HG02610 (cell line): ENCODE results near the gene TK1.
A peak's percentile ranks its signal among the peaks of the same experiment; 100 is the strongest.
"Not testable (repeated sequence)": the region's sequence is repeated elsewhere in the genome, so short reads cannot be mapped to it uniquely, and the experiment has no call there.

ENCODE experiments used
- ATAC-seq: cut with Tn5 transposase; IDR thresholded peaks from one replicate; pipeline ENCODE4 v1.9.1; 2021; ENCODE audit warnings: mild to moderate bottlenecking, moderate library complexity; ENCODE audit not compliant: unreplicated experiment

The TK1 gene

DNA sequence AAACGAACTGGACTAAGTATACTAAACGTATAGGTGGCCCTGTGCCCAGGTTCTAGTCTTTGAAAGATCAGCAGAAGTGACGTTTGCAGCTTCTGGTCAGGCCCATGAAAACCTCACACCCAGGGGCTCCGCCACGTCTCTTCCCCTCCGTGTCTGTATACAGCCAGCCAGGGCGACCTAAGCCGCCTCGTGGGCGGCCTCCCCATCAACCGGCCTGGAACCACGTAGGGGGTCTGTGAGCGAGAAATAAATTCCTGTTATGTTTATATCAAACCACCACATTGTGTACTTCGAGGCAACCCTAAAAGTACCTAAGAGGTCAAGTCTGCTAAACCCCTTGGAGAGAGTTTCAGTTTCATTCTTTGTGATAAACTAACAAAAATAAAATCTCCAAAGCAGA is 6.8 kb downstream of the TK1 start:
- ATAC-seq: no peak

DNA sequence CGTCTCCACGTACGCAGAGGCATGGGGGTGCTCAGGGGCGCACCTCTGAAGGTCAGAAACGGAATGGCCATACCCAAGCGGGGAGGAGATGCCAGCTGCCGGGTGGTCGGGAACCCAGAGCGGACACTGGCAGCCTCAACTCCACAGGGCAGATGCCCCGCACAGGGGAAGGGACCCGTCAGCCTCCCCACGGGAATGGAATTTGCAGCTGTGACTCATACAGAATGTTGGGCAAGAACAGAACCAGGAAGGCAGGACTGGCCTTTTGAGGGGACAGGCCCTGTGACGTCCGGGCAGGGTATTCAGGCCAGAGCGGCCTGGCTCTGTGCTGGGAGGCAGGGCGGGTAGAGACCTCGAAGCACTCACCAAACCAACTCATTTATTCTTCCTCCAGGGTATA is 7.5 kb downstream of the TK1 start:
- ATAC-seq: no peak

DNA sequence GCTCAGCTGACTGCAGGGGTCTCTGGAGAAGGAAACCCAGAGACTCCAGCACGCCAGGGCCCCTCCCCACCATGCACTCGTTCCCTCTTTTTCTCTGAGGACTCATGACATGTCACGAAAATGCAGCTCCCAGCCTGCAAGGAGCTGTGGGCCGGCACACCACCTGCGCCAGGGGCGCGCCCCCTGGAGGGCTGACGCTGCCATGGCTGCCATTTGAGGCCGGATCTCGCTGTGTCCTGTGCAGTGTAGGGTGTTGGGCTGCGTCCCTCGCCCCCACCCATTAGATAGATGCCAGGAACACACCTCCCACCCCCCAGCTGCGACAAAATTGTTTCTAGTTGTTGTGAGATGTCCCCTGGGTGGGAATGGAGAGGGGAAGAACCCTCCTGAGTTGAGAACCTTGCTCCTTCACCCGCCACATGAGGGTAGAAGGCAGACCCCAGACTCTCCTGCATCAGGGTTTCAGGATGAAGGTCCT is 10.3 kb downstream of the TK1 start:
- no peak for ATAC-seq

DNA sequence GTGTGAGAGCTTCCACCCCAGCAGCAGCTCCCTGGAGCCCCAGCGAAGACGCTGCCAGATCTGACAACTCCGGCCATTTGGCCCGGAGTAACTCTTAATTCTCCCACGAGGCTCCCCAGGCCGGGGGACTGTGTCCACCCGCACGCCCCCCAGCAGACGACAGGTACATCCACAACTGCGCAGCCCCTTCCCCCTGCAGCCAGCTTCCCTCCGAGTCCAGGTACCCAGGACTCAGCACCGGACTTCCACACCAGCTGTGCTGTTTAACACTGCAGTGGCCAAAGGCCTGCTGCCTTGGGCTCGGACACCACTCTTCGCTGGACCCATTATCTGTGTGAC is 11.2 kb downstream of the TK1 start:
- ATAC-seq: no peak

DNA sequence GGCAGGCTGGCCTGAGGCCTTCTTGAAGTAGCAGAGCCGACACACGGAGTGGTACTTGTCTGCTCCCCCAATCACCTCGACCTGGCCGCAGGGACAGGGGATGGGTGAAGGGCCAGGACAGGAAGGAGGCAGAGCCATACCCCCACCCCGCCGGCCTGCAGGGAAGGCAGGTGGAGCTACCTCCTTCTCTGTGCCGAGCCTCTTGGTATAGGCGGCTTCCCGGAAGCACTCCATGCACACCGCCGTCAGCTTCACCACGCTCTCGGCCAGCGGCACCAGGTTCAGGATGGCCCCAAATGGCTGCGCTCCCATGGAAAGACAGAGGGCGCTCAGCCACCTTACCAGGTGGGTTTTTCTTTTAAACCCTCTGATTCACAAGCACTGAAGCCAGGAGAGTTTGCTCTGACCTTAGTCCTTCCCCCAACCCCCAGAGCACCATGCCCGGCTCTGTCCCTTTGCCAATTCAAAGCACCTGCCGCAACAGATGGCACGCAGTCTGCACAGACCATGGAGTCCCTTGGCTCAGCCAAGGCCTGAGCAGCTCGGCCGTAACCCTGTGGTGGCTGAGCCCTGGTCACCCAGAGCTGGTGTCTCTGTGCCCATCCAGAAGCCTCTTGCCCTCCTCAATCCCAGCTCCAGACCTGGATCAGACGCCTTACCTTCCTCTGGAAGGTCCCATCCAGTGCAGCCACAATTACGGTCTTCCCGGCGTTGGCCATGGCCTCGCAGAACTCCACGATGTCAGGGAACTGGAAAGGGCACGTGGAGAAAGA is 11.8 kb downstream of the TK1 start:
- no peak for ATAC-seq

DNA sequence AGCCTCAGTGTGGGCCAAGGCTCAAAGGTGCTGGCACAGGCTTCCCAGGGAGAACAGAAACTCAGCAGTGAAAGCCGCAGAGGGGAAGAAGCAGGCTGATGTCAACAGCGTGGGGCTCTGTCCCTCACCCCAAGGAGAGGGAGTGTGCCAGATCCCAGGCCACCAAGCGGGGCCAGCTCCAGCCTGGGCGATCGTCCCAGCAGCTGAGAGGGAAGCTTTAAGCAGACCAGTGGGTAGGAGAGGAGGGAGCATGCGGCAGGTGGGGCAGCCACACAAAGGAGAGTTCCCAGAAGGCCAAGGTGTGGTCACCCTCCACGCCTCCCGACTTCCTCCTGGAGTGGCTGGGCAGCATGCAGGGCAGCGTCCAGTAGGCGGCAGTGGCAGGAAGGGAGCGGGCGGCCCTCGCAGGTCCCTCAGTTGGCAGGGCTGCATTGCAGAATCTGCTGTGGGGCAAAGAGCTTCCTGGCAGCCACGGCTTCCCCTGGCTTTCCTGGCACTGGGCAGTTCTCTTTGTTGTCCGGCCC is 12.4 kb downstream of the TK1 start:
- ATAC-seq: no peak

DNA sequence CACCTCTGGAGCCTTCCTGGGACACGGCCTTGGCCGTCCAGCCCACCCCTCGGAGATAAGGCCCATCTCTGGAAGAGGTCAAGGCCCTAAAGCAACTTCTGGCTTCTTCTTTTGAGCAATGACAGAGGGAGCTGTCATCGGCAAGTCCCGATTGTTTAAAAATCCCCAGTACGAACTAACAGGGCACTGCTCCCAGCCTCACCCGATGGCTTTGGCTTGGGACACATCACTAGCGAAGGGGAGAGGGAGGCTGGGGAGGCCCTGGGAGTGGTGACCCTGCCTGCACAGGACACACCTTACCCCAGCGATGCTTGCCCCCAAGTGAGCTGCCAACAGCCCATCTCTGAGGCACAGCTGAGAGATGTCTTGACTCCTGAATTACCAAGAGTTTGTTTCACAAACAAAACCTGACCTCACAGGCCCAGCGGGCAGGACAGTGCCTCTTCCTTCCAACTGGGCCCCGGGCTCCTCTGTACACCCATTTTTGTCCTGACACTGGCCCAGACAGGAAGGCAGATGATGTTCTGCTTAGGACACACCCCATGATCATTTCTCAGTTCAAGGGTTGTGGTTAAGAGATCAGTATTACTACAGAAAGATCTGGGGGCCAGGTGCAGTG is 13.6 kb downstream of the TK1 start:
- ATAC-seq: no peak

DNA sequence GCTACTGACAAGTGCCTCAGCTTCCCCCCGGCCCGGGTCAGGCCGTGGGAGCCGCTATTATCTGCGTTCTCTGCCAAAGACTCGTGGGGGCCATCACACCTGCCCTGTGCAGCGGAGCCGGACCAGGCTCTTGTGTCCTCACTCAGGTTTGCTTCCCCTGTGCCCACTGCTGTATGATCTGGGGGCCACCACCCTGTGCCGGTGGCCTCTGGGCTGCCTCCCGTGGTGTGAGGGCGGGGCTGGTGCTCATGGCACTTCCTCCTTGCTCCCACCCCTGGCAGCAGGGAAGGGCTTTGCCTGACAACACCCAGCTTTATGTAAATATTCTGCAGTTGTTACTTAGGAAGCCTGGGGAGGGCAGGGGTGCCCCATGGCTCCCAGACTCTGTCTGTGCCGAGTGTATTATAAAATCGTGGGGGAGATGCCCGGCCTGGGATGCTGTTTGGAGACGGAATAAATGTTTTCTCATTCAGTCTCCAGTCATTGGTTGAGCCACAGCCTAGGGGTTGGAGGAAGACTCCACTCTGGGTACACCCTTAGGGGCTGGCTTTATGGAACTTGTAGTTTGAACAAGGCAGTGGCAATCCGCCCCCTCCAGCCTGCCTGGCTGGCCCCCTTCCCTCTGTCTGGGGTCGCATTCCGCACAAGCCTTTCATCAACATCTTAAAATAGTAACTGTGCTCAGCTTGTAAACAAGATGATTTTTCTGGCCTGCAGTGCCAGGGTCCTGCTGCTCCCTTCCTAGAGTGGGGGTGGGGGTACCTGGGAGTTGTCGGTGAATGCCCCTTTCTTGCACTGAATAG is 14.4 kb downstream of the TK1 start:
- no peak for ATAC-seq

DNA sequence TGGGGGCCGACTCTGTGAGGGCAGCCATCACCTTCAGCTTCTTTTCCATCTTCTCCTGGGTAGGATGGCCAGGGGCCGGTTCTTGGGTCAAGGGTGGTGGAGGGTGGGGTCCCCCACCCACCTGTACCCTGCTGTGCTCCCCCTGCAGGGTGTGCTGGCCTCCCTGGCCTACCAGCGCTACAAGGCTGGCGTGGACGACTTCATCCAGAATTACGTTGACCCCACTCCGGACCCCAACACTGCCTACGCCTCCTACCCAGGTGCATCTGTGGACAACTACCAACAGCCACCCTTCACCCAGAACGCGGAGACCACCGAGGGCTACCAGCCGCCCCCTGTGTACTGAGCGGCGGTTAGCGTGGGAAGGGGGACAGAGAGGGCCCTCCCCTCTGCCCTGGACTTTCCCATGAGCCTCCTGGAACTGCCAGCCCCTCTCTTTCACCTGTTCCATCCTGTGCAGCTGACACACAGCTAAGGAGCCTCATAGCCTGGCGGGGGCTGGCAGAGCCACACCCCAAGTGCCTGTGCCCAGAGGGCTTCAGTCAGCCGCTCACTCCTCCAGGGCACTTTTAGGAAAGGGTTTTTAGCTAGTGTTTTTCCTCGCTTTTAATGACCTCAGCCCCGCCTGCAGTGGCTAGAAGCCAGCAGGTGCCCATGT is 15.1 kb downstream of the TK1 start:
- not testable (repeated sequence) for ATAC-seq

DNA sequence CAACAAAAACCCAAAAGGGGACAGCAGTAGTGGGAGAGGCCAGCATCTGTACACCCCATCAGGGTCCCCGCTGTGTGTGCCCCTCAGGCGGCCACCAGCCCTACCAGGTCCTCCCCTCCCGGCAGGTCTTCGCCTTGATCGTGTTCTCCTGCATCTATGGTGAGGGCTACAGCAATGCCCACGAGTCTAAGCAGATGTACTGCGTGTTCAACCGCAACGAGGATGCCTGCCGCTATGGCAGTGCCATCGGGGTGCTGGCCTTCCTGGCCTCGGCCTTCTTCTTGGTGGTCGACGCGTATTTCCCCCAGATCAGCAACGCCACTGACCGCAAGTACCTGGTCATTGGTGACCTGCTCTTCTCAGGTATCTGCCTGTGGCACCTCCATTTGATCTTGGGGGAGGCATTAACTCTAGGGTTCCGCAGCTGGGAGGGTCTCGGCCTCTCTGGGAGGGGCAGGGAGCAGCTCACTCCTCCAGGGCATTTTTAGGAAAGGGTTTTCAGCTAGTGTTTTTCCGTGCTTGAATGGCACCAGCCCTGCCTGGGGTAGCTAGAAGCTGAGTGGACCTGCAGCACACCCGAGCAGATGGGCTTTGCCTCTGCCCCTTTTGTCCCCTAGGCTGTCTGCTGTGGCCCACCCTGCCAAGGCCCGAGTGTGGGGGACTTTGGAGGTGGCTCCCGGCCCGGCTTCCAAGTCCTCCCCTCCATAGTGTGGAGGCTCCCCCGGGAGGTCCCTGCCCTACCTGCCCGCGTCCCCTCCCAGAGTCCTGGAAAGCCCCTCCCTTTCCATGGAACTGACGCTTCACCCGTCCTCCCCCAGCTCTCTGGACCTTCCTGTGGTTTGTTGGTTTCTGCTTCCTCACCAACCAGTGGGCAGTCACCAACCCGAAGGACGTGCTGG is 15.9 kb downstream of the TK1 start:
- no peak for ATAC-seq

DNA sequence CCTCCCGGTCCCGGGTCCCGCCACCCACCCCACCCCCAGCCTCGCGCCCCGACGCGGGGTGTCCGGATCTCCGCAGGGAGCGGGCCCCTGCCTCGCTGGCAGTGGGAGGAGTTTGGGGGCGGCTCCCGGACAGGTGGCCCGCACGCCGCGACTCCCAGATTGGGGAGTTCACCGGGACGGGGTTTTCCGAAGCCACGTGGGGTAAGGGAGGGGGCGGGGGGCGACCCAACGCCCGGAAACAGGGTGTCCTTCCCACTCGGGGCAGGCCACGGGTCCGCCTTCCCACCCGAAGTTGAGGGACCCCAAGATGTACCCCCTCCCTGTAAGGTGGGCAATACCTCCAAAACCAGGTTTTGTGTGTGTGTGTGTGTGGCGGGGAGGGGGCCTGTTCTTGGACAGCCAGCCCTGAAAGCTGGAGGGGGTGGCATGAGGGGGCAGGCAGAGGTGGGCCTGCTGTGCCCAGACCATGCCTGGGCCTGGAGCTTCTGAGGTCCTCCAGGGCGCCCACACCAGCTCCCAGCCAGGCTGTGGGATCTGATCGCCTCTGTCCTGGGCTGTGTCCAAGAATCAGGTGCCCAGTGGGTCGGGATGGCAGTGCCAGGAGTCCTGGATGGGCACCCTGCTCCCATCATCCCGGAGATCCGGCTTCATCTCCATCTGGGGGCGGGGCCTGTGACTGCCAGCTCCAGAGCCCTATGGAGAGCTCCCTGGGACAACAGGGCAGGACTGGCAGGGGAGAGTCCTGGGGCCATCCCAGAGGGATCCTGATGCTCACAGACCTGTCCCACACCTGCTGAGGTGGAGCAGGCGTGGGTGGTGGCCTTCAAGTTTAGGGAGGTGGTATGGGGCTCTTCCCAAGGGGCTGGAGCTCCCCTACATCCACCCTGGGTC is 17.7 kb downstream of the TK1 start:
- ATAC-seq: peak; percentile 35

DNA sequence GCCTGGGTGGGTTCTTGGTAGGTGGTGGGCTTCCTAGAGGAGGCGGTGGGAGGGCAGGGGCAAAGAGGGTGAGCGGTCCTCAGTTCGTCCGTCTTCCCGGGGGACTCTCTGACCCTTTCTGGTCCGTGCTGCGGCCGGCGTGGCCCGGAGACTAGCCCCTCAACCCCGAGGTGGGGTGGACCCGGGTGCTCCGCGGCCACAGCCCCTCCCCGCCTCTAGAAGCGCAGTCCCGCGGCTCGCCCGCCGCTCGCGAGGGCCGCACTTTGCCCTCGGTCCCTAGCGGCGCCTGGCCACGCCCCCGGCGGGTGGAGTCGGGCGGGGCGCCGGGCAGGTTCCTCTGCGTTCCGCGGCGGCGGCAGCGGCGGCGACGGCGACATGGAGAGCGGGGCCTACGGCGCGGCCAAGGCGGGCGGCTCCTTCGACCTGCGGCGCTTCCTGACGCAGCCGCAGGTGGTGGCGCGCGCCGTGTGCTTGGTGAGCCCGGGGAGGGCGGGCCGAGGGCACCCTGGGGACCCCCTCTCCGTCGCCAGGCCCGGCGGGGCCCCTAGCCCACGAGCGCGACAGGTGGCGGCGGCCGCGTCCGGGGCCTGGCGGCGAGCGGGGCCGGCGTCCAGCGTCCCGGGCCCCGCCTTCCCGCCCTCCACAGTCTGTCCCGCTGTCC is 18.5 kb downstream of the TK1 start, which contains the start of gene SYNGR2:
TSS of gene SYNGR2 (plus strand) at position 340 of the 661 bp plus-strand sequence. CDS start at position 376, 36 bp downstream.
- peak; percentile 57 for ATAC-seq

DNA sequence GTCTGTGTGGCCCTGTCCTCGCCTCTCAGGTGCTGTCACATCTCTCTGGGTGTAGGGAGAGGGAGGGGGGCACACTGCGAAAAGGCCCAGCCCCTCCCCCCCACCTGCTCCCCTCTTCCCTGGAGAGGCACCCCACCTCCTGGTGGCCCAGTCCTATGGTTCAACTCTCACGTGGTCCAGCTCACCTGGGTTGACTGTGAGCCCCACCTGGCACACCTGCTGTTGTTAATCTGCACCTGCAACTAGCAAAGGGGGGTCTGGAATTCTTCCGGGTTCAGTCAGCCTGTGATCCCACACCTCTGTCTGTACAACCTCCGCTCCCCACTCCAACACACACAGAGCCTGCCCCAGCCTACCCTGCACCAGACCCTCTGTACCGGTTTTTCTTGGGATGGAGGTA is 20.4 kb downstream of the TK1 start:
- no peak for ATAC-seq

DNA sequence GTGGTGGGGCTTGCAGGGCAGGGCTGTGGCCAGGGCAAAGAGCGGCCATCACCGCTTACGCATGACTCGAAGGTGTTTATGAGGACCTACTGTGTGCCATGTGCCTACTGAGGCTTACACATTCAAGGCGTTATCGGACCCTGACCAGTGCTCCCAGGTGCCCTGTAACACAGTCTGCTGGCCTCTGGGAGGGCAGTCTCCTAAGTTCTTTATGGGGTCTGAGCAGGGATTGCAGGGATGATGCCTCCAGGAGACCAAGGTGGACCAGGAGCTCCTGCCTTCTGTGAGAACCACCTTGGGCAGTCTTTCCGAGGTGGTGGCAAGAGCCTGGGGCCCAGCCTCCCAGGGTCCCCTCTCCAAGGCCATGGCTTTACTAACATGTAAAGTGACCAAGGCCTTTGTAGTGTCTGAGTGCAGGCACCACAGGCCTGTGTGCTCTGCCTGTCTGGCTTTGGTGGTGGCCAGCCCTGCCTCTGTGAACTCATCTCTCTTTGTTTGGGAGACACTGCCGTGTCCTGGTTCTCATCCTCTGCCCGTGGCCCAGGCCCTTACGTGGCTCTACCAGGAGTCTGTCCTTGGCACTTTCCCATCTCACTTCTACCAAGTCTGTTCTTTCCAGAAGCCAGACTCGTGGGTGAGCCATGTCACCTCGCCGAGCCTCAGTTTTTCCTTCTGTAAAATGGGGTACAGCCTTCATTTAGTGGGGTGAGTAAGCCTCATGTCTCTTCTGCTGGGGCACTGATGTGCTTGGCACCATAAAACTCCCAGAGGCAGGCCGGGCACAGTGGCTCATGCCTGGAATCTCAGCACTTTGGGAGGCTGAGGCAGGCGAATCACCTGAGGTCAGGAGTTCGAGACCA is 21.9 kb downstream of the TK1 start:
- no peak for ATAC-seq

DNA sequence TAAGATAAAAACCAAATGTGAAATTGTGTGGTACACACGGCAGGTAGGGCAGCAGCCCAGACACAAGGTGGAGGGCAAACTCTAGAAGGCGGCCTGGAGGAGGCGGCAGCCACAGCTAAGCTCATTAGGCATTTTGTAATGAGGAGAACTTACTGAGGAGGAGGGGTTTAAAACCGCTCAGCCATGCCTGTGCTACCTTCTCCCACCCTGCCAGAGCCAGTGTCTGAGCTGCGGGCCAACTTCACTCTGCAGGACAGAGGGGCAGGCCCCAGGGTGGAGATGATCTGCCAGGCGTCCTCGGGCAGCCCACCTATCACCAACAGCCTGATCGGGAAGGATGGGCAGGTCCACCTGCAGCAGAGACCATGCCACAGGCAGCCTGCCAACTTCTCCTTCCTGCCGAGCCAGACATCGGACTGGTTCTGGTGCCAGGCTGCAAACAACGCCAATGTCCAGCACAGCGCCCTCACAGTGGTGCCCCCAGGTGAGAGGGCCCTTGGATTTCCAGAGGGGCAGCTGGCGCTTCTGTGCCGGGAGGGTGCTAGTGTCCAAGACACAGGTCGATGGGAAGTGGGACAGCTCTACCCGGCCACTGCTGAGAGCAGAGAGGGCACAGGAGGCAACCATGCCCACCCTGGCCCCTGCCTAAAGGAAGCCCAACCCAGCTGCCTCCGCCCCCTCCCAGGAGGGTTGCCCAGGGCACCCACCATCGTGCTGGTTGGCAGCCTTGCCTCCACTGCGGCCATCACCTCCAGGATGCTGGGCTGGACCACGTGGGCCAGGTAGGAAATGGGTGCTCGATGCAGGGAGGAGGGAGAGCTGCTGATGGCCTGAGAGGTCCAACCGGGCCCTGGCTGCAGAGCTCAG is 22.7 kb downstream of the TK1 start:
- ATAC-seq: no peak

DNA sequence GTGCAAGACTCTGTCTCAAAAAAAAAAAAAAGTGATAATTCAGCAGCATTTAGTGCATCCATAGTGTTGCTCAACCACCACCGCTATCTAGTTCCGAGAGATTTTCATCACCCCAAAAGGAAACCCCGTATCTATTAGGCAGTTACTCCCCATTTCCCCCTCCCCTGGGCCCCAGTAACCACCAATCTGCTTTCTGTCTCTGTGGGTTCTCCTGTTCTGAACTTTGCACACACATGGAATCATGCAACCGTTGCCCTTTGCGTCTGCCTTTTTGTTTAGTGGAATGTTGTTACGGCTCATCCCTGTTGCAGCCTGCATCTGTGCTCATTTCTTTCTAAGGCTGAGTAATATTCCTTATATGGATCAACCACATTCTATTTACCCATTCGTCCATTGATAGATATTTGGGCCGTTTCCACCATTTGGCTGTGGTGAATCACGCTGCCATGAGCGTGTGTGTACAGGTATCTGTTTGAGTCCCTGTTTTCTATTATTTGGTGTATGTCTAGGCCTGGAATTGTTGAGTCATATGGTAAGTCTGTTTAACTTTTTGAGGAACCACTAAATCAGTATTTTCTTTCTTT is 27.2 kb downstream of the TK1 start:
- ATAC-seq: peak; percentile 58
